ENCODE data around the gene ZNF615.

- TF ChIP-seq CTCF (IDR thresholded peaks at IDR 0.05; ENCODE audit: low read depth, low read length, poor library complexity, severe bottlenecking) (no peak), EZH2phosphoT487 (IDR thresholded peaks at IDR 0.05; ENCODE audit: borderline replicate concordance, low read length) (no peak)
Observed at GRCh38 chr19:52039169-52039568, 31.2 kb upstream of the ZNF615 start.
